Measurements from ENCODE around the gene MEGF11. TPM values are rescaled to one million over a fixed set of nuclear protein-coding genes. Genes with fewer than 3 reads are reported as not detected.

The MEGF11 gene
- total RNA-seq, 1 donor from 2014 or later = not detected

- Mint-ChIP-seq H3K27me3 (peaks cover 60% of the 10 kb centered on the region), H3K9me3 (no peaks in the 10 kb centered on the region)
- DNase-seq = no peak
Observed at GRCh38 chr15:66254089-66254950, 770 bp upstream of the MEGF11 start.

GRCh38 chr15:66252685-66253417 is 699 bp downstream of the MEGF11 start:
- peaks cover 18% of the 10 kb centered on the region for H3K4me1 Mint-ChIP-seq
- no peak for TF ChIP-seq CTCF (IDR thresholded peaks at IDR 0.05)
- ATAC-seq (ENCODE audit: low read depth) = peak; percentile 42
- peaks cover 63% of the 10 kb centered on the region for H3K27me3 Mint-ChIP-seq
- no peaks in the 10 kb centered on the region for H3K36me3 Mint-ChIP-seq (ENCODE audit: low read depth)
- peak overlapping the region; percentile 76 for H3K4me3 Mint-ChIP-seq
- H3K27ac Mint-ChIP-seq = no peak overlapping the region
- ChIA-PET POLR2A (no interaction called here), CTCF (no interaction called here)
- intact Hi-C loops (cut with micrococcal nuclease) = loop anchor here (2.0 kb wide), 1 partner anchor 252 kb away; the partner anchor contains the start of genes RPL4 and ZWILCH
- H3K9me3 Mint-ChIP-seq = no peaks in the 10 kb centered on the region
- DNase-seq = peak; percentile 32

More at GRCh38 chr15:66254089-66254950, 770 bp upstream of the MEGF11 start:
- peak overlapping the region; percentile 82 for H3K4me3 Mint-ChIP-seq
- no peak for ATAC-seq (ENCODE audit: low read depth)
- peaks cover 18% of the 10 kb centered on the region for H3K4me1 Mint-ChIP-seq
- TF ChIP-seq CTCF (IDR thresholded peaks at IDR 0.05) = no peak
- CTCF ChIA-PET = no interaction called here
- intact Hi-C loops (cut with micrococcal nuclease) = no loop called here
- no peaks in the 10 kb centered on the region for H3K36me3 Mint-ChIP-seq (ENCODE audit: low read depth)
- POLR2A ChIA-PET = interaction anchor here (0.7 kb wide), 1 partner anchor 35 kb away, joined by 3 read pairs; no protein-coding TSS in a partner anchor
- H3K27ac Mint-ChIP-seq = peak overlapping the region; percentile 42

- TF ChIP-seq CTCF (IDR thresholded peaks at IDR 0.05) = no peak
- ATAC-seq (ENCODE audit: low read depth) (peak; percentile 62), DNase-seq (peak; percentile 49)
- no peaks in the 10 kb centered on the region for H3K9me3 Mint-ChIP-seq
- H3K27me3 Mint-ChIP-seq = peaks cover 62% of the 10 kb centered on the region
- ChIA-PET CTCF (interaction anchor here (1.3 kb wide), 1 partner anchor 314 kb away, joined by 3 read pairs; no protein-coding TSS in a partner anchor), POLR2A (no interaction called here)
- intact Hi-C loops (cut with micrococcal nuclease) = loop anchor here (2.0 kb wide), 1 partner anchor 253 kb away; the partner anchor contains the start of genes RPL4 and ZWILCH
- H3K27ac Mint-ChIP-seq = no peak overlapping the region
- peak overlapping the region; percentile 76 for H3K4me3 Mint-ChIP-seq
- H3K36me3 Mint-ChIP-seq (ENCODE audit: low read depth) = no peaks in the 10 kb centered on the region
- peaks cover 18% of the 10 kb centered on the region for H3K4me1 Mint-ChIP-seq
Observed at GRCh38 chr15:66251790-66252684, 1.5 kb downstream of the MEGF11 start.

GRCh38 chr15:66251065-66251789 is 2.3 kb downstream of the MEGF11 start:
- ChIA-PET POLR2A (interaction anchor here (0.5 kb wide), 1 partner anchor 1973 kb away, joined by 5 read pairs; no protein-coding TSS in a partner anchor), CTCF (interaction anchor here (1.3 kb wide), 1 partner anchor 315 kb away, joined by 3 read pairs; no protein-coding TSS in a partner anchor)
- TF ChIP-seq CTCF (IDR thresholded peaks at IDR 0.05) = no peak
- intact Hi-C loops (cut with micrococcal nuclease) = no loop called here
- H3K36me3 Mint-ChIP-seq (ENCODE audit: low read depth) = no peaks in the 10 kb centered on the region
- no peaks in the 10 kb centered on the region for H3K9me3 Mint-ChIP-seq
- no peak for ATAC-seq (ENCODE audit: low read depth)
- H3K4me1 Mint-ChIP-seq = peaks cover 18% of the 10 kb centered on the region
- peaks cover 58% of the 10 kb centered on the region for H3K27me3 Mint-ChIP-seq
- H3K27ac Mint-ChIP-seq = no peak overlapping the region
- no peak for DNase-seq
- H3K4me3 Mint-ChIP-seq = peak overlapping the region; percentile 58
